ENCODE data around the gene MED13L.

DNA sequence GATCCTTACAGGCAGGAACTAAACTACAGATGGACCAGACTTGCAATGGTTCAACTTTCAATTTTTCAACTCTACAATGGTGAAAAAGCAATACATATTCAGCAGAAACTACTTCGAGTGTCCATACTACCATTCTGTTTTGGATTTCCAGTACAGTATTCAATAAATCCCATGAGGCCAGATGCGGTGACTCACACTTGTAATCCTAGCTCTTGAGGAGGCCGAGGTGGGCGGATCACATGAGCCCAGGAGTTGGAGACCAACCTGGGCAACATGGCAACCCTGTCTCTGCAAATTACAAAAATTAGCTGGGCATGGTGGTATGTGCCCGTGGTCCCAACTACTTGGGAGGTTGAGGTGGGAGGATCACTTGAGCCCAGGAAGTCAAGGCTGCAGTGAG, 336.1 kb downstream of the MED13L start:
- TF ChIP-seq, protein P1, sequence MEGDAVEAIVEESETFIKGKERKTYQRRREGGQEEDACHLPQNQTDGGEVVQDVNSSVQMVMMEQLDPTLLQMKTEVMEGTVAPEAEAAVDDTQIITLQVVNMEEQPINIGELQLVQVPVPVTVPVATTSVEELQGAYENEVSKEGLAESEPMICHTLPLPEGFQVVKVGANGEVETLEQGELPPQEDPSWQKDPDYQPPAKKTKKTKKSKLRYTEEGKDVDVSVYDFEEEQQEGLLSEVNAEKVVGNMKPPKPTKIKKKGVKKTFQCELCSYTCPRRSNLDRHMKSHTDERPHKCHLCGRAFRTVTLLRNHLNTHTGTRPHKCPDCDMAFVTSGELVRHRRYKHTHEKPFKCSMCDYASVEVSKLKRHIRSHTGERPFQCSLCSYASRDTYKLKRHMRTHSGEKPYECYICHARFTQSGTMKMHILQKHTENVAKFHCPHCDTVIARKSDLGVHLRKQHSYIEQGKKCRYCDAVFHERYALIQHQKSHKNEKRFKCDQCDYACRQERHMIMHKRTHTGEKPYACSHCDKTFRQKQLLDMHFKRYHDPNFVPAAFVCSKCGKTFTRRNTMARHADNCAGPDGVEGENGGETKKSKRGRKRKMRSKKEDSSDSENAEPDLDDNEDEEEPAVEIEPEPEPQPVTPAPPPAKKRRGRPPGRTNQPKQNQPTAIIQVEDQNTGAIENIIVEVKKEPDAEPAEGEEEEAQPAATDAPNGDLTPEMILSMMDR (IDR thresholded peaks at IDR 0.05): no peak
- TF ChIP-seq POLR2A (IDR thresholded peaks at IDR 0.05): no peak
- no peak for TF ChIP-seq EP300 (IDR thresholded peaks at IDR 0.05)
